ENCODE data around the gene SOHLH1.

DNA sequence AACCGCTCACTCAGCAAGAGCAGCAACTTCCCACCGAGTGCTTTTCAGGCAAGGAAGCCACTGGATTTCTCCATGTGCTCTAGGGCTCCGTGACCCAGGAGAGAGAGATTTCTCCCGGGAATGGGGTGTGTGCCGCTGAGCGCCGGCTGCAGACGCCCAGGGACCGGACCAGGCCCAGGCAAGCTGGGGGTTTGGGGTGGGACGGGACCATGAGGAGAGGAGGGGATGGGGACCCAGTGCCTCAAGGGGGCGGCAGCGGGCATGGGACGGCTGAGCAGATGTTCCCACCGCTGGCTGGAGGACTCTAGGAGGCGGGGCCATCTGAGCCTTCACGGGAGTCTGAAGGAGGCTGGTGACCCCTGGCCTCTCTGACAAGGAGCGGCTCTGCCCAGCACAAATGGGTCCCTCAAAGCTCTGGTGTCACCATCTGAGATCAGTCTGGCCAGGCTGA lies 27.7 kb downstream of the SOHLH1 start:
- TF ChIP-seq, protein P1, sequence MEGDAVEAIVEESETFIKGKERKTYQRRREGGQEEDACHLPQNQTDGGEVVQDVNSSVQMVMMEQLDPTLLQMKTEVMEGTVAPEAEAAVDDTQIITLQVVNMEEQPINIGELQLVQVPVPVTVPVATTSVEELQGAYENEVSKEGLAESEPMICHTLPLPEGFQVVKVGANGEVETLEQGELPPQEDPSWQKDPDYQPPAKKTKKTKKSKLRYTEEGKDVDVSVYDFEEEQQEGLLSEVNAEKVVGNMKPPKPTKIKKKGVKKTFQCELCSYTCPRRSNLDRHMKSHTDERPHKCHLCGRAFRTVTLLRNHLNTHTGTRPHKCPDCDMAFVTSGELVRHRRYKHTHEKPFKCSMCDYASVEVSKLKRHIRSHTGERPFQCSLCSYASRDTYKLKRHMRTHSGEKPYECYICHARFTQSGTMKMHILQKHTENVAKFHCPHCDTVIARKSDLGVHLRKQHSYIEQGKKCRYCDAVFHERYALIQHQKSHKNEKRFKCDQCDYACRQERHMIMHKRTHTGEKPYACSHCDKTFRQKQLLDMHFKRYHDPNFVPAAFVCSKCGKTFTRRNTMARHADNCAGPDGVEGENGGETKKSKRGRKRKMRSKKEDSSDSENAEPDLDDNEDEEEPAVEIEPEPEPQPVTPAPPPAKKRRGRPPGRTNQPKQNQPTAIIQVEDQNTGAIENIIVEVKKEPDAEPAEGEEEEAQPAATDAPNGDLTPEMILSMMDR (IDR thresholded peaks at IDR 0.05) = no peak
- TF ChIP-seq POLR2AphosphoS5 (IDR thresholded peaks at IDR 0.05) (no peak), POLR2A (IDR thresholded peaks at IDR 0.05) (no peak), EP300 (IDR thresholded peaks at IDR 0.05) (no peak)
